ENCODE measurements around the gene ANKRD44.
"Not testable (repeated sequence)": the region's sequence is repeated elsewhere in the genome, so short reads cannot be mapped to it uniquely, and the experiment has no call there.

The ANKRD44 gene

GRCh38 chr2:197010200-197011020 is 300.2 kb downstream of the ANKRD44 start:
- DNase-seq: no peak

- not testable (repeated sequence) for DNase-seq
These were observed 301.7 kb downstream of the ANKRD44 start for GRCh38 chr2:197008741-197009341.

GRCh38 chr2:197007716-197008628 is 302.6 kb downstream of the ANKRD44 start:
- DNase-seq: no peak

GRCh38 chr2:197001921-197002320 is 308.7 kb downstream of the ANKRD44 start:
- DNase-seq: no peak

GRCh38 chr2:196995757-196996314 is 314.7 kb downstream of the ANKRD44 start:
- DNase-seq: no peak

GRCh38 chr2:196994764-196995163 is 315.8 kb downstream of the ANKRD44 start:
- no peak for DNase-seq

- no peak for DNase-seq
These were observed 317.0 kb downstream of the ANKRD44 start for GRCh38 chr2:196993617-196994016.

GRCh38 chr2:196992466-196992865 is 318.1 kb downstream of the ANKRD44 start:
- DNase-seq: no peak

- DNase-seq: no peak
These were observed 319.7 kb downstream of the ANKRD44 start for GRCh38 chr2:196990788-196991461.

GRCh38 chr2:196990092-196990491 is 320.5 kb downstream of the ANKRD44 start:
- DNase-seq: no peak

- no peak for DNase-seq
These were observed 321.1 kb downstream of the ANKRD44 start for GRCh38 chr2:196989496-196989895.

GRCh38 chr2:196988639-196989038 is 321.9 kb downstream of the ANKRD44 start:
- DNase-seq: peak; percentile 9

- DNase-seq: peak; percentile 92
These were observed 322.8 kb downstream of the ANKRD44 start for GRCh38 chr2:196987649-196988364.

GRCh38 chr2:196987298-196987648 is 323.3 kb downstream of the ANKRD44 start:
- peak; percentile 42 for DNase-seq

GRCh38 chr2:196985511-196986183 is 324.9 kb downstream of the ANKRD44 start:
- DNase-seq: no peak

- DNase-seq: no peak
These were observed 325.7 kb downstream of the ANKRD44 start for GRCh38 chr2:196984903-196985302.

- DNase-seq: no peak
These were observed 326.6 kb downstream of the ANKRD44 start for GRCh38 chr2:196983934-196984333.

- no peak for DNase-seq
These were observed 330.1 kb downstream of the ANKRD44 start for GRCh38 chr2:196980473-196980872.

- no peak for DNase-seq
These were observed 330.6 kb downstream of the ANKRD44 start for GRCh38 chr2:196980001-196980400.

GRCh38 chr2:196977507-196977906 is 333.1 kb downstream of the ANKRD44 start:
- DNase-seq: no peak

- no peak for DNase-seq
These were observed 335.6 kb downstream of the ANKRD44 start for GRCh38 chr2:196974970-196975369.

Measured in DMS53 (cell line).